Measurements from ENCODE around the gene TM9SF3. TPM values are rescaled to one million over a fixed set of nuclear protein-coding genes. Genes with fewer than 3 reads are reported as not detected.

Gene TM9SF3
- polyA plus RNA-seq, 2 of the 4 experiments (the other 2 are of a cell fraction), result 92.9 to 138 TPM

DNA sequence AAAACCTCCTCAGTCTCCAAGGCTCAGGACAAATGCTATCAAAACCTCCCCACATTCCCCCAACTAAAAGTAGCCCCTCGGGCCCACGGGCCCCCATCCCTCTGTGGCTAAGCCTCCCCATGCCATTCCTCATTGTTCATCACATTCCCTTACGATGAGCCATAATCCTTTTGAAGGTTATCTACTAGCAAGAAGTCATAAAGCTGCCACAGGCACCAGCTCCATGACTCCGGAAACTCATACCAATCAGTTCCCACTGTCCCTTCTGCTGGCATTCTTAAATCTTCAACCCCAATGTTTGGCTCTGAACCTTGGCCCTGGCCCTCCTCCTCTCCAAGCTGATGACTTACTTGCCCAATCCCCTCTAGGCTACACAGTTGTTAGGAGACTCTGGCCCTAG lies 19.4 kb upstream of the TM9SF3 start (continued):
- TF ChIP-seq, protein P1, sequence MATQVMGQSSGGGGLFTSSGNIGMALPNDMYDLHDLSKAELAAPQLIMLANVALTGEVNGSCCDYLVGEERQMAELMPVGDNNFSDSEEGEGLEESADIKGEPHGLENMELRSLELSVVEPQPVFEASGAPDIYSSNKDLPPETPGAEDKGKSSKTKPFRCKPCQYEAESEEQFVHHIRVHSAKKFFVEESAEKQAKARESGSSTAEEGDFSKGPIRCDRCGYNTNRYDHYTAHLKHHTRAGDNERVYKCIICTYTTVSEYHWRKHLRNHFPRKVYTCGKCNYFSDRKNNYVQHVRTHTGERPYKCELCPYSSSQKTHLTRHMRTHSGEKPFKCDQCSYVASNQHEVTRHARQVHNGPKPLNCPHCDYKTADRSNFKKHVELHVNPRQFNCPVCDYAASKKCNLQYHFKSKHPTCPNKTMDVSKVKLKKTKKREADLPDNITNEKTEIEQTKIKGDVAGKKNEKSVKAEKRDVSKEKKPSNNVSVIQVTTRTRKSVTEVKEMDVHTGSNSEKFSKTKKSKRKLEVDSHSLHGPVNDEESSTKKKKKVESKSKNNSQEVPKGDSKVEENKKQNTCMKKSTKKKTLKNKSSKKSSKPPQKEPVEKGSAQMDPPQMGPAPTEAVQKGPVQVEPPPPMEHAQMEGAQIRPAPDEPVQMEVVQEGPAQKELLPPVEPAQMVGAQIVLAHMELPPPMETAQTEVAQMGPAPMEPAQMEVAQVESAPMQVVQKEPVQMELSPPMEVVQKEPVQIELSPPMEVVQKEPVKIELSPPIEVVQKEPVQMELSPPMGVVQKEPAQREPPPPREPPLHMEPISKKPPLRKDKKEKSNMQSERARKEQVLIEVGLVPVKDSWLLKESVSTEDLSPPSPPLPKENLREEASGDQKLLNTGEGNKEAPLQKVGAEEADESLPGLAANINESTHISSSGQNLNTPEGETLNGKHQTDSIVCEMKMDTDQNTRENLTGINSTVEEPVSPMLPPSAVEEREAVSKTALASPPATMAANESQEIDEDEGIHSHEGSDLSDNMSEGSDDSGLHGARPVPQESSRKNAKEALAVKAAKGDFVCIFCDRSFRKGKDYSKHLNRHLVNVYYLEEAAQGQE (IDR thresholded peaks at IDR 0.05), result no peak
- TF ChIP-seq GATA3 (IDR thresholded peaks at IDR 0.05; ENCODE audit: borderline replicate concordance), result no peak

DNA sequence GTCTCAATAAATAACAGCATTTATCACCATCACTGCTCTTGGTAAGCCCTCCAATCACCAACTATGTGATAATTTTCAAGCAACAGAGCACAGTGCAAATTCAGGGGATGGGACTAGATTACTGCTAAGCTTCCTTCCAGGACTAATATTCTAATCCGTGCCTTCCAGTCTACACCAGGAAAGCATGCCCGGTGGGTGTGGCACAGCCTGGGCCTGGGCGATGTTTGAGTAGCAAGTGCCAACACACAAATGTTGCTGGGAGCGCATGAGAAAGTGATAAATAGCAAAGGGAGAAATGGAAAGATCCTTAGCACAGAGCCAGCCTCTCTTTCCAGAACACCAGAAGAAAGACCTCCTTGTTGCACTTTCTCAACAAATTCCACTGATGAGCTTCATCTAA lies 13.5 kb upstream of the TM9SF3 start:
- Histone ChIP-seq H3K4me3 (no peak overlapping the region), H3K4me2 (no peak overlapping the region), H3K4me1 (no peaks in the 10 kb centered on the region), H3K27ac (no peak overlapping the region), H3K9me3 (peaks cover 10% of the 10 kb centered on the region; the same call in 1 of the 3 replicates)
- POLR2A ChIA-PET, result no interaction called here
- FAIRE-seq (no peak), ATAC-seq (no peak), DNase-seq (ENCODE audit: low read depth in 1 of 2, low spot score in 1 of 2) (no peak)
- no peak for TF ChIP-seq KDM1A (IDR thresholded peaks at IDR 0.05; ENCODE audit: low read depth)
- TF ChIP-seq, protein P2, sequence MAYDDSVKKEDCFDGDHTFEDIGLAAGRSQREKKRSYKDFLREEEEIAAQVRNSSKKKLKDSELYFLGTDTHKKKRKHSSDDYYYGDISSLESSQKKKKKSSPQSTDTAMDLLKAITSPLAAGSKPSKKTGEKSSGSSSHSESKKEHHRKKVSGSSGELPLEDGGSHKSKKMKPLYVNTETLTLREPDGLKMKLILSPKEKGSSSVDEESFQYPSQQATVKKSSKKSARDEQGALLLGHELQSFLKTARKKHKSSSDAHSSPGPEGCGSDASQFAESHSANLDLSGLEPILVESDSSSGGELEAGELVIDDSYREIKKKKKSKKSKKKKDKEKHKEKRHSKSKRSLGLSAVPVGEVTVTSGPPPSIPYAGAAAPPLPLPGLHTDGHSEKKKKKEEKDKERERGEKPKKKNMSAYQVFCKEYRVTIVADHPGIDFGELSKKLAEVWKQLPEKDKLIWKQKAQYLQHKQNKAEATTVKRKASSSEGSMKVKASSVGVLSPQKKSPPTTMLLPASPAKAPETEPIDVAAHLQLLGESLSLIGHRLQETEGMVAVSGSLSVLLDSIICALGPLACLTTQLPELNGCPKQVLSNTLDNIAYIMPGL (CRISPR knock-in tag; IDR thresholded peaks at IDR 0.05; ENCODE audit: borderline replicate concordance), result no peak
- no peak for TF ChIP-seq NFE2L2 (conservative IDR thresholded peaks at IDR 0.05; ENCODE audit: low read length)
- no peak for TF ChIP-seq SREBF2 (IDR thresholded peaks at IDR 0.05)
- TF ChIP-seq RARB (CRISPR knock-in tag; IDR thresholded peaks at IDR 0.05), result no peak
- no peak for TF ChIP-seq NR3C1 (IDR thresholded peaks at IDR 0.05)
- TF ChIP-seq JUNB (IDR thresholded peaks at IDR 0.05), result no peak
- TF ChIP-seq CBX2 (IDR thresholded peaks at IDR 0.05; ENCODE audit: borderline replicate concordance, low read depth), result no peak
- no peak for TF ChIP-seq FOXS1 (CRISPR knock-in tag; IDR thresholded peaks at IDR 0.05)
- TF ChIP-seq, protein P3, sequence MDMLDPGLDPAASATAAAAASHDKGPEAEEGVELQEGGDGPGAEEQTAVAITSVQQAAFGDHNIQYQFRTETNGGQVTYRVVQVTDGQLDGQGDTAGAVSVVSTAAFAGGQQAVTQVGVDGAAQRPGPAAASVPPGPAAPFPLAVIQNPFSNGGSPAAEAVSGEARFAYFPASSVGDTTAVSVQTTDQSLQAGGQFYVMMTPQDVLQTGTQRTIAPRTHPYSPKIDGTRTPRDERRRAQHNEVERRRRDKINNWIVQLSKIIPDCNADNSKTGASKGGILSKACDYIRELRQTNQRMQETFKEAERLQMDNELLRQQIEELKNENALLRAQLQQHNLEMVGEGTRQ (IDR thresholded peaks at IDR 0.05), result no peak
- TF ChIP-seq RAD21 (conservative IDR thresholded peaks at IDR 0.05 in 1 of 2, IDR thresholded peaks at IDR 0.05 in 1 of 2), result no peak
- TF ChIP-seq, protein P4, sequence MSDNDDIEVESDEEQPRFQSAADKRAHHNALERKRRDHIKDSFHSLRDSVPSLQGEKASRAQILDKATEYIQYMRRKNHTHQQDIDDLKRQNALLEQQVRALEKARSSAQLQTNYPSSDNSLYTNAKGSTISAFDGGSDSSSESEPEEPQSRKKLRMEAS (IDR thresholded peaks at IDR 0.05), result no peak
- TF ChIP-seq TFCP2L1 (CRISPR knock-in tag; IDR thresholded peaks at IDR 0.05), result no peak
- TF ChIP-seq, protein P5, sequence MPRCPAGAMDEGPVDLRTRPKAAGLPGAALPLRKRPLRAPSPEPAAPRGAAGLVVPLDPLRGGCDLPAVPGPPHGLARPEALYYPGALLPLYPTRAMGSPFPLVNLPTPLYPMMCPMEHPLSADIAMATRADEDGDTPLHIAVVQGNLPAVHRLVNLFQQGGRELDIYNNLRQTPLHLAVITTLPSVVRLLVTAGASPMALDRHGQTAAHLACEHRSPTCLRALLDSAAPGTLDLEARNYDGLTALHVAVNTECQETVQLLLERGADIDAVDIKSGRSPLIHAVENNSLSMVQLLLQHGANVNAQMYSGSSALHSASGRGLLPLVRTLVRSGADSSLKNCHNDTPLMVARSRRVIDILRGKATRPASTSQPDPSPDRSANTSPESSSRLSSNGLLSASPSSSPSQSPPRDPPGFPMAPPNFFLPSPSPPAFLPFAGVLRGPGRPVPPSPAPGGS (IDR thresholded peaks at IDR 0.05), result no peak
- TF ChIP-seq, protein P6, sequence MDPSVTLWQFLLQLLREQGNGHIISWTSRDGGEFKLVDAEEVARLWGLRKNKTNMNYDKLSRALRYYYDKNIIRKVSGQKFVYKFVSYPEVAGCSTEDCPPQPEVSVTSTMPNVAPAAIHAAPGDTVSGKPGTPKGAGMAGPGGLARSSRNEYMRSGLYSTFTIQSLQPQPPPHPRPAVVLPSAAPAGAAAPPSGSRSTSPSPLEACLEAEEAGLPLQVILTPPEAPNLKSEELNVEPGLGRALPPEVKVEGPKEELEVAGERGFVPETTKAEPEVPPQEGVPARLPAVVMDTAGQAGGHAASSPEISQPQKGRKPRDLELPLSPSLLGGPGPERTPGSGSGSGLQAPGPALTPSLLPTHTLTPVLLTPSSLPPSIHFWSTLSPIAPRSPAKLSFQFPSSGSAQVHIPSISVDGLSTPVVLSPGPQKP (IDR thresholded peaks at IDR 0.05; ENCODE audit: low read depth, low read length), result no peak
- WGBS (ENCODE audit: missing lambda C conversion rate), result 77% methylated on average over 4 of the region's 4 CpGs
- CTCF ChIA-PET, result interaction anchor here (1.4 kb wide), 1 partner anchor 40 kb away, joined by 4 read pairs; no protein-coding TSS in a partner anchor
